ENCODE data around the gene GTSE1. TPM values are rescaled to one million over a fixed set of nuclear protein-coding genes. Genes with fewer than 3 reads are reported as not detected.

The GTSE1 gene
- total and polyA plus RNA-seq, 2 donors (not counting 1 experiment from before 2014, with no cell fraction given) = 0.17 to 0.39 TPM

GRCh38 chr22:46350121-46350520 is 53.5 kb downstream of the GTSE1 start:
- Histone ChIP-seq H3K4me1 (ENCODE audit: control insufficient read depth in 2 of 2, insufficient read depth in 2 of 2, low read length in 2 of 2) (peaks cover 0 to 10% of the 10 kb centered on the region in 2 donors), H3K27ac (ENCODE audit: low read length in 2 of 2) (no peak overlapping the region), H3K9me3 (ENCODE audit: control extremely low read depth in 1 of 3, control insufficient read depth in 2 of 3, insufficient read depth in 1 of 3, low read length in 2 of 3) (no peaks in the 10 kb centered on the region), H4K20me1 (ENCODE audit: control insufficient read depth, insufficient read depth, low read length, poor library complexity, severe bottlenecking) (peaks cover 55% of the 10 kb centered on the region), H3K79me2 (ENCODE audit: control insufficient read depth, insufficient read depth, low read length) (peaks cover 12% of the 10 kb centered on the region), H3K4me3 (ENCODE audit: control extremely low read depth in 1 of 5, extremely low read depth in 1 of 5, insufficient read depth in 1 of 5, low read depth in 2 of 5, low read length in 4 of 5) (no peak overlapping the region), H3K4me2 (replicated peaks; ENCODE audit: low read depth, low read length, poor library complexity, severe bottlenecking) (no peak overlapping the region), H2AFZ (ENCODE audit: insufficient read depth, low read depth, low read length, poor library complexity, severe bottlenecking) (no peak overlapping the region), H3K36me3 (replicated peaks in 1 of 2; ENCODE audit: control extremely low read depth in 1 of 2, control insufficient read depth in 1 of 2, extremely low read depth in 1 of 2, insufficient read depth in 2 of 2, low read length in 1 of 2) (peaks cover 5 to 93% of the 10 kb centered on the region in 2 experiments), H3K9ac (ENCODE audit: low read length) (no peak overlapping the region), H3K27me3 (replicated peaks in 1 of 4; ENCODE audit: control extremely low read depth in 1 of 4, control insufficient read depth in 3 of 4, insufficient read depth in 4 of 4, low read length in 3 of 4) (no peaks in the 10 kb centered on the region)
- no peak overlapping the region for H3K27ac Mint-ChIP-seq
- DNase-seq = no peak
- intact Hi-C loops (cut with micrococcal nuclease) = loop anchor here (10.0 kb wide), 1 partner anchor 335 kb away; no protein-coding TSS in a partner anchor
- ChIA-PET POLR2A (no interaction called here), CTCF (interaction anchor here (3.0 kb wide), 1 partner anchor 18 kb away, joined by 7 read pairs; no protein-coding TSS in a partner anchor)
- 93% methylated on average over 4 of the region's 7 CpGs for WGBS (ENCODE audit: insufficient coverage)
- H3K27me3 Mint-ChIP-seq = no peaks in the 10 kb centered on the region
- no peaks in the 10 kb centered on the region for H3K9me3 Mint-ChIP-seq (ENCODE audit: insufficient read depth)
- no peak for TF ChIP-seq EZH2 (IDR thresholded peaks at IDR 0.05; ENCODE audit: borderline replicate concordance, insufficient read depth, low read depth, low read length, poor library complexity, severe bottlenecking)
- TF ChIP-seq CTCF (IDR thresholded peaks at IDR 0.05) = no peak
- no peak overlapping the region for H3K4me3 Mint-ChIP-seq
- no peak for ATAC-seq (ENCODE audit: low read depth)
- peaks cover 10% of the 10 kb centered on the region for H3K4me1 Mint-ChIP-seq

- H3K27ac ChIP-seq (ENCODE audit: low read length in 2 of 2) = no peak overlapping the region
- no peak overlapping the region for H2AFZ ChIP-seq (ENCODE audit: insufficient read depth, low read depth, low read length, poor library complexity, severe bottlenecking)
- Mint-ChIP-seq H3K27me3 (no peaks in the 10 kb centered on the region), H3K4me3 (no peak overlapping the region), H3K27ac (no peak overlapping the region), H3K4me1 (peaks cover 13% of the 10 kb centered on the region), H3K9me3 (ENCODE audit: insufficient read depth) (no peaks in the 10 kb centered on the region)
- DNase-seq = no peak
- peaks cover 56% of the 10 kb centered on the region for H4K20me1 ChIP-seq (ENCODE audit: control insufficient read depth, insufficient read depth, low read length, poor library complexity, severe bottlenecking)
- POLR2A ChIA-PET = no interaction called here
- 98% methylated on average over 20 of the region's 20 CpGs for WGBS (ENCODE audit: insufficient coverage)
- H3K36me3 ChIP-seq (replicated peaks in 1 of 2; ENCODE audit: control extremely low read depth in 1 of 2, control insufficient read depth in 1 of 2, extremely low read depth in 1 of 2, insufficient read depth in 2 of 2, low read length in 1 of 2) = peaks cover 5 to 93% of the 10 kb centered on the region in 2 experiments
- intact Hi-C loops (cut with micrococcal nuclease) = loop anchor here (10.0 kb wide), 1 partner anchor 334 kb away; no protein-coding TSS in a partner anchor
- H3K27me3 ChIP-seq (replicated peaks in 1 of 4; ENCODE audit: control extremely low read depth in 1 of 4, control insufficient read depth in 3 of 4, insufficient read depth in 4 of 4, low read length in 3 of 4) = no peaks in the 10 kb centered on the region
- TF ChIP-seq CTCF (IDR thresholded peaks at IDR 0.05) (no peak), EZH2 (IDR thresholded peaks at IDR 0.05; ENCODE audit: borderline replicate concordance, insufficient read depth, low read depth, low read length, poor library complexity, severe bottlenecking) (no peak)
- ATAC-seq (ENCODE audit: low read depth) = no peak
- peaks cover 0 to 16% of the 10 kb centered on the region in 2 donors for H3K4me1 ChIP-seq (ENCODE audit: control insufficient read depth in 2 of 2, insufficient read depth in 2 of 2, low read length in 2 of 2)
- no peak overlapping the region for H3K9ac ChIP-seq (ENCODE audit: low read length)
- H3K9me3 ChIP-seq (ENCODE audit: control extremely low read depth in 1 of 3, control insufficient read depth in 2 of 3, insufficient read depth in 1 of 3, low read length in 2 of 3) = no peaks in the 10 kb centered on the region
- no peak overlapping the region for H3K4me3 ChIP-seq (ENCODE audit: control extremely low read depth in 1 of 5, extremely low read depth in 1 of 5, insufficient read depth in 1 of 5, low read depth in 2 of 5, low read length in 4 of 5)
- H3K4me2 ChIP-seq (replicated peaks; ENCODE audit: low read depth, low read length, poor library complexity, severe bottlenecking) = no peak overlapping the region
- CTCF ChIA-PET = interaction anchor here (1.2 to 3.0 kb wide), 2 partner anchors 17 to 234 kb away, joined by 3 to 7 read pairs; no protein-coding TSS in a partner anchor
- peaks cover 12% of the 10 kb centered on the region for H3K79me2 ChIP-seq (ENCODE audit: control insufficient read depth, insufficient read depth, low read length)
These were observed 54.0 kb downstream of the GTSE1 start for GRCh38 chr22:46350646-46351045.

Measured in B cell (primary cell).